ENCODE data around the gene FAM3A.
"Not testable (repeated sequence)": the region's sequence is repeated elsewhere in the genome, so short reads cannot be mapped to it uniquely, and the experiment has no call there.

Gene FAM3A

DNA sequence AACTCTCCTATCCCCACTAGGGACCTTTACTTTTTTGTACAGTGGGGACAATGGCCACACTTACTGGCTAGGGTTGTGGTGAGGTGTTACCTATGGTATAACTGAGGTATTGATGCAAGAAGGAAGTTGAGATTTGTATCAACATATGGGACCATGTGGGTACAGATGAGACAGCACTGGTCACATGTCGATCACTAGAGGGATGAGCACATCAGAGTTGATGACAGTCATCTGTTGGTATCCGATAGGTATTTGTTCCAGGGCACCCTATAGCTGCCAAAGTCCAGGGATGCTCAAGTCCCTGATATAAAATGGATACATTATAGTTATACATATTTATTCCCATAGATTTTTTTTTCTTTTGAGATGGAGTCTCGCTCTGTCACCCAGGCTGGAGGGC is 13.0 kb downstream of the FAM3A start:
- DNase-seq: no peak

DNA sequence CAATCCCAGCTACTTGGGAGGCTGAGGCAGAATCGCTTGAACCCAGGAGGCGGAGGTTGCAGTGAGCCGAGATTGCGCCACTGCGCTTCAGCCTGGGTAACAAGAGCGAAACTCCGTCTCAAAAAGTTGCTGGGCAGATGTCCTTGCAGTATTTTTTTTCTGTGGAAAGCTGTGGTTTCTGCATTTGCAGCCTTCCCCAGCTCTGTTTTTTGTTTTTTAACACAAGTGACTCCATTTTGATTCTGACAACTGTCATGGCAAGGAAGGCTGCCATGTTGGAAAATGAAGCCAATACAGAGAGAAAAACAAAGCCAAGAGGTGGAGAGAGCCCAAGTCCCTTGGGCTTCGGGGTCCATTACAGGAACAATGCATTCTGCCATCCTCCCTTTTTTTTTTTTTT is 13.9 kb downstream of the FAM3A start:
- DNase-seq: no peak

DNA sequence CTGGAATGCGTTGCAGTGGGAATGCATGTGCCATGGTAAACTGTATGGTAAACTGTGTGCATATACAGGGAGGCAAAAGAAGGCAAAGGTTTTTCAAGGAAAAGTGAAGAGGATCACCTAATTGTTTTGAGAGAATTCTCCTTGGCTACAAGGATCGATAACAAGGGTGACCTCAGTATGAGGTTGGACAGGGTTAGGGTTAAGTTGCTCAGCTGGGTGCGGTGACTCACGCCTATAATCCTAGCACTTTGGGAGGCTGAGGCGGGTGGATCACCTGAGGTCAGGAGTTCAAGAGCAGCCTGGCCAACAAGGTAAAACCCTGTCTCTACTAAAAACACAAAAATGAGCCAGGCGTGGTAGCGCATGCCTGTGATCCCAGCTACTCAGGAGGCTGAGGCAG is 14.6 kb downstream of the FAM3A start:
- DNase-seq: not testable (repeated sequence)

DNA sequence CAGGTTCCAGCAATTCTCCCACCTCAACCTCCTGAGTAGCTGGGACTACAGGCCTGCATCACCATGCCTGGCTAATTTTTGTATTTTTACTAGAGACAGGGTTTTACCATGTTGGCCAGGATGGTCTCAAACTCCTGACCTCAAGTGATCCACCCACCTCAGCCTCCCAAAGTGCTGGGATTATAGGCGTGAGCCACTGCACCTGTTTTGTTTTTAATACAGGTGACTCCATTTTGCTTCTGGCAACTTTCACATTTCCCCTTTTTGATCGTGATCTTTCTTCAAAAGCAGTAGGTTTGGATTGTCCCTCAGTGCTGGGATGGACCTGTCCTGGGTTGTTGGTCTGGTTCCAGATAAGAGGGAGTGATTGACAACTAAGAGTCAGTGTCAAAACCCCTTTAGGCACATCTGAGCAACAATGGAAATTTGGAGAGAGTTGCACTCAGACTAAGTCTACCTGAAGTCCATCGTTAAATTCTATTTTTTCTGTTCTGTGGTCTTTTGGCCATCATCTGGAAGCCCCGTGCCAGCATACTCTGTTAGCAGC is 19.4 kb downstream of the FAM3A start:
- DNase-seq: not testable (repeated sequence)

DNA sequence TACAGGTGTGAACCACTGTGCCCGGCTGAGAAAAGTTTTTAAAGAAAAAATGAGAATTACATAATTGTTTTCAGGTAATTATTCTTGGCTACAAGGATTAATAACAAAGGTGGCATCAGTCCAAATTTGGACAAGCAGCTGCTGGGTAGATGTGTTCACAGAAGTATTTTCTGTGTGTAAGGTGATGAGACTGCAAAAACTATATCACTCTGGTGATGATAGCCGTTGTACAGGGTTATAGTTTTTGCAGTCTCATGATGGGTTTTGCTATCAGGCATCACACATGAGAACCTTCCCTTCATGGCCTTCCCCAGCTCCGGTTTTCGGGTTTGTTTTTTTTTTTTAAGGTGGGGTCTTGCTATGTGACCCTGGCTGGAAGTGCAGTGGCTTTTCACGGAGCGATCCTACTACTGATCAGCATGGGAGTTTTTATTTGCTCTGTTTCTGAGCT is 20.5 kb downstream of the FAM3A start:
- no peak for DNase-seq

DNA sequence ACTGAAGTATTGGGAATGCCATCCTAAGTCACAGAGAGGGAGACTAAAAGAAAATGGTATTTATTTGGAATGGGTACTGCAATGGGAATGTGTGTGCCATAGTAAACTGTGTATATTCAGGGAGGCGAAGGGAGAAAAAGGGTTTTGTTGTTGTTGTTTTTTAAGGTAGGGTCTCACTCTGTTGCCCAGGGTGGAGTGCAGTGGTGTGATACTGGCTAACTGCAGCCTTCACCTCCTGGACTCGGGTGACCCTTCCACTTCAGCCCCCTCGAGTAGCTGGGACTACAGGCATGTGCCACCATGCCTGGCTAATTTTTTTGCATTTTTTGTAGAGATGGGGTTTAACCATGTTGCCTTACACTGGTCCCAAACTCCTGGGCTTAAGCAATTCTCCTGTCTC is 21.3 kb downstream of the FAM3A start:
- no peak for DNase-seq

DNA sequence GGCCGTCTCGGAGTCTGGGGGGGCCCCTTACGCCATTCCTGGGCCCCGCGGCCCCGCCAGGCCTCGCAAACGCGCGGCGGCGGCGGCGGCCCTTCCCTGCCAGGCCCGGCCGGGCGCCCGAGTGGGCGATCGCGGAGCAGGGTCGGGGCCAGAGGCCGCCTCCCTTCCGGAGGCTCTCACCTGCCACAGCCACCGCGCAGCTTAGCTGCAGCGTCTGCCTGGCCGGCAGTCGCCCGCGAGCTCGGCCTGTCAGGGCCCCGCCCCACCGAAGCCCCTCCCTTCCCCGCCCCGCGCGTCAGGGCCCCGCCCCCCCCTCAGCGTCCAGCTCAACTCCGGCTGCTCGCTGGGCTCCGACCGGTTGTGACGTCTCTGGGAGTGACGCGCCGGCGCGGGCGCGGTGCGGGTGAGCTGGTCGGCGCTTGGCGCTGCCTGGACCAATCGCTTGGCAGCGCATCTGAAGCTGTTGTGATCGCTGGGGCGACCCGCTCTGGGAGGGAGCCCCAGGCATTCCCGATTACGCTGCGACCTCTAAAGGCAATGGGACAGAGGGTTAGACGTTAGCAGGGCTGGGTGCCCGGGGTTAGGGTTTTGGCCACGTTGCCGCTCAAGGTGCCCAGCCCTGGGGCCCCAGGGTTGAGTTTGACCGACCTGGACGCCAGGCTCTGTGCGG is 25.5 kb downstream of the FAM3A start, which contains the start of gene SLC10A3:
Gene SLC10A3 (minus strand): TSS at position 216 of the 670 bp plus-strand sequence. CDS start 1,689 bp downstream, outside the sequence.
- DNase-seq: peak; percentile 96

DNA sequence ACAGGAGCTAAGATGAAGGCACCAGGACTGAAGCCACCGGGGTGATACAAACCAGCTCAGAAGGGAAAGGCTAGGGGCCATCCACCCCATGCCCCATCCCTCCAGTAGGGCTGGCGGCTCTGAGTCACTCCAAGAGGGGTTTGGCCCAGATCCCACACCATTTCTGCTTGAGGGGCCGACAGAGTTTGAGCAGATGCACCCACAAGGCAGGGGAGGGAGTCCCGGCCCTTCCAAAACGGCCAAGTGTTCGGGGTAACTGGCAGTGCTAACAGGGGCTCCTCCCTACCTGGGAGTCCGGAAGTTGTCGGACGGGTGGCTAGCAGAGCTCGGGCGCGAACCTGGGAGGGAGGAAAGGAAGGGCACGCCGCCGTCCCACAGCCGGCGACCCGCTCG is 26.0 kb downstream of the FAM3A start:
- peak; percentile 14 for DNase-seq

DNA sequence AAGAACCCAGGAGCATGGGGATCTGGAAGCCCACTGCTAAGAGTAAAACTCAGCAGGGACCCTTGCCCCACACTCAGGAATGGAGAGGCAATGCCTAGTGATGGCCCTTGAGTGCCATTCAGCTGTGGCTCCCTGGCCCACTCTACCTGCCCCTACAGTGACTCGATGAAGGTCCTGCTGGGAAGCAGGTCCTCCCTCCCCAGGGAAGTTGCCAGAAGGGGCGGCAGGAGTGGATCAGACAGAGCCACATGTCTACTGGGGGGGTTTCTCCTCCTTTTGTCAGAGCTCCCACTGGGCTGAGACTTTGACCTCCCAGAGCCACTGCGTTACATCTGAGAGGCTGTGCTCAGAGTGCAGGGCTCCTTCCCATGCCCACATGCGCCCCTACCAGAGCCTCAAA is 26.9 kb downstream of the FAM3A start:
- DNase-seq: no peak

DNA sequence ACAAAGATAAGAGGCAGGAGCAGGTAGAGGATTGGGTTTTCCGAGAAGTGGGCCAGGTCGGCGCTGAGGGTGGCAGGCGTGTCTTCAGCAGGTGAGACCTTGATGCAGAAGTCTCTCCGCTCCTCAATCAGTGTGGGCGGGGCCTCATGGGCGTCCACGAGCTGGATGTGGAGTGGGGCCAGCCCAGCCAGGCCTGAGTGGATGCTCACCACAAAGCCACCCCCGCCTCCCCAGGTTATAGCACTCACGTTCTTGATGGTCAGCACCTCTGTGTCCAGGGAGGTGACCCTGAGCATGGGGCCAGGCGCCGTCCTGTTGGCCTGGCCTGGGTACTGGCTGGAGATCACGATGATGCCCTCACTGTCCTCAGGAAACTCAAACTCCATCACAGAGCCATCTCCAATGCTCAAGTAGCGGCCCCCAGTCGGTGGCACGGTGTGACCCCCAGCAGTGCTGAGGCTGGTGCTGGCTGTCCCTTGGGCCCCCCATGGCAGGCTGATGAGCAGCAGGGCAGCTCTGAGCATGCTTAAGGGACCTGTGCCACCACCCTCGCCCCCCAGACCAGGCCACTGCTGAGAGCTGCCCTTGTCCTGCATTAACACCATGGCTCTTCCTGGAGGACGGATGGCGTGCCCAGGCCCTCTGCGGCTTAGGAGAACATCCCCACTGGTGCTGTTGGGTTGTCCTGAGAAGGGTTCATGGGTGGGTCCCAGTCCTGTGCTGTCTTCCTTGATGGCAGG is 27.5 kb downstream of the FAM3A start:
- DNase-seq: no peak

DNA sequence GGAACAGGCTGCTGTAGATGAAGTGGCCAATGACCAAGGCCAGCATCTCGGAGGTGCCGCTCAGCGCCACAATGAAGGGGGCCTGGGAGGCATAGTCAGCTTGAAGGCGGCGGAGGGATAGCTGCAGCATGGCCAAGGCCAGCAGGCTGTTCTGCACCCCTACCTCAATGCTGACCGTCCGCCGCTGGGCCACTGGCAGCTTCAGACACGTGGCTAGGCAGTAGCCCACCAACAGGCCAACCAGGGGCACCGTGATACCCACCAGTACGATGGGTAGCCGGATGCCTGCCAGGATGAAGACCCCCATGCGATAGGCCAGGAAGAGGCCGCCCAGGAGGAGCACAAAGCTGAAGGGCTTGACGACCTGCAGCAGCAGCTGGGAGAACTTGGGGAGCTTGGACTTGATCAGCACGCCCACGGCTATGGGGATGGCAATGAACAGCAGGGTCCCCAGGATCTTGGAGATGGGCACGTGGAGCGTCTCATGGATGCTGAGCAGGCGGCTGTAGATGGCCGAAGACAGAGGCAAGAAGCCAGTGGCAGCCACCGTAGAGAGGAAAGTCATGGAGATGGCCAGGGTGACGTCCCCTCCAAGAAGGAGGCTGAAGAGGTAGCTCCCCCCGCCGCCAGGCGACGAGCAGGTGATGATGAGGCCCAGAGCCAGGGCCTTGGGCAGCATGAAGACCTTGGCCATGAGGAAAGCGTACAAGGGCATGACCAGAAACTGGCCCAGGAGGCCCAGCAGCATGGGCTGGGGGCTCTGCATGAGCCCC is 28.3 kb downstream of the FAM3A start:
- DNase-seq: no peak

DNA sequence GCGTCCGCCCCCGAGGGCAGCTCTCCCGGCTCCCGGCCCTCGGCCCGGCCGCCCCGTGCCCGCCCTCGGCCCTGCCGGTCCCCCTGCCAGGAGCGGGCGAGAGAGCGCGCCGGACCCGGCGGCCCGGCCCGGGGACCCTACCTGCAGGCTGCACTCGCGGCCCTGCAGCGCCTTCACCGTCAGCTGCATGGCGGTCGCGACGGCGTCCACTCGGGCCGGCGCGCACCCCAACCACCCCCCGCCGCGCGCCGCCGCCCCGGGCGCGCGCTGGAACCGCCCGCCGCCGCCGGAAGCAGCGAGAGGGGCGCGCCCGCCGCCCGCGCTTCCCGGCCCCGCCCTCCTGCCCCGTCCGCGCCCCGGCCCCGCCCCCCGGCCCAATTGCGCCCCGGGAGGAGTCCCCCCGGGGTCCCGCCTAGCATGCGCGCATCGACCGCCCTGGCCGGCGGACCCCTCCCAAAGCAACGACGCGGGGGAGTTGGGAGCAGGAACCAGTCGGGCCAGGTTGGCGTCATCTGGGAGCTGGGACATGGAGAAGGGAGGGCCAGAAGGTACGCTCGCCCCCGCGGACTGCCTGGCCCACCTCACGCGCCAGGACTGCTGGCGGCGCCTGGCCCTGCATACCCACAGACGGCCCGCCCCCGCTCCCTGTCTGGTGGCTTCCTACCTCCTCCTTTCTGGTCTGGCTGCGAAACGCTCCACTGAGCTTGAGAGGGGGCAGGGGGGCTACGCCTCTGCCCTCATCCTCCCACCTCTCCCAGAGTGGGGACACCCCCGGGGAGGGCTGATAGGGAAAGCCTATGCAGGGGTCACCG is 29.4 kb downstream of the FAM3A start, which contains the start of gene UBL4A:
Gene UBL4A (minus strand): TSS at position 220 of the 812 bp plus-strand sequence. CDS start 31 bp downstream, at position 189.
- DNase-seq: peak; percentile 57

DNA sequence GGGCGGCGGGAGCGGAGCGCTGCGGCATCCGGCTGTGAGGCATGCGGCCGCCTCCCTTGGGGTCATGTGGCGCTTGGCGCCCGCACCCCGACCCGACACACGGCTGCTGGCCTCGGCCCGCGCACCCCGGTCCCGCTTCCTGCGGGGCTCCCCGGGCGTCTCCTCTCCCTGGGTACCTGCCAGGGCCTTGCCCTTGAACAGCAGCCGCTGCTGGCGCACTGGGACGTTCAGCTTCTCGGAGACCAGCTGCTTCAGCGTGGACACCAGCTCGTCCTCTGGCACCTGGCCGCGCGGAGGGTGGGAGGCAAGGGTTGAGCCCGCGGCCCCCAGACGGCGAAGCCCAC is 30.0 kb downstream of the FAM3A start:
- peak; percentile 20 for DNase-seq

DNA sequence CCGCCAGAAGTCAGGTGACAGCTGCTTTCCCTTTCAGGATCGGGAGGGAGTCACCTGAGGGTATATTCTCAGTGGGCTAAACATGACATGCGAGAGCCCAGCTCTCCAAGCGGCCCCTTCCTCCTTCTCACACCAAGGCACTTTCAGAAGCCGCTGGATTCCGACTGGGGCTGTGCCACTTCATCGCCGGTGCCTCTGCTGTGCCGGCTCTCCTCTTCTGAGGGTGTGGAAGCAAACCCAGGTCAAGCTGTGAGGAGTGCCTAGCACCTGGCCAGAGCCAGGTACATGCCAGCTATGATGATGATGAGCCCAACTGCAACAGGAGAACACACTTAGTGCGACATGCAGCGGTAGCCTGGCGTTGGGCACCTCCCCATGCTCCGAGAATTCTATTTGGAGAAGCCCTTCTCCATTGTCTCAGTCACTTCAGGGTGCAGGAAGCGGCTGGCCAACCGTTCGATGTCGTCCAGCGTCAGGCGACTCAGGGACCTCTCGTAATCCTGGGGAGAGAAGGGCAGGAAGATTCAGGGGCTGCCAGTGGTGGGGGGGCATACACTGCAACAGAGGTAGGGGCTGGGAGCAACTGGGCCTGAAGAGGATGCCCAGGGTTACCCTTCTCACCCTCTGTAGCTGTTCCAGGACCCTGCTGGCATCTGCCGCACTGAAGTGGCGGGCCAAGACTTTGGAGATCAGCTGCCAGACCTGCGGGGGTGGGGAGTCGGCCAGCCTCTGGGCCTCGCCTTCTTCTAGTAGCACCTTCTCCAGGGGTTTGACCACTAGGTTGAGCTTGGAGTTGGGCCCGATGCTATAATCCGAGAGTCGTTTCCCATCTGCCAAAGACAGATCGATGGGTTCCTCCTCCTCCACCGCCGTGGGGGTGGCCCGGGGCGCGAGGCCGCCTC is 30.6 kb downstream of the FAM3A start:
- no peak for DNase-seq

DNA sequence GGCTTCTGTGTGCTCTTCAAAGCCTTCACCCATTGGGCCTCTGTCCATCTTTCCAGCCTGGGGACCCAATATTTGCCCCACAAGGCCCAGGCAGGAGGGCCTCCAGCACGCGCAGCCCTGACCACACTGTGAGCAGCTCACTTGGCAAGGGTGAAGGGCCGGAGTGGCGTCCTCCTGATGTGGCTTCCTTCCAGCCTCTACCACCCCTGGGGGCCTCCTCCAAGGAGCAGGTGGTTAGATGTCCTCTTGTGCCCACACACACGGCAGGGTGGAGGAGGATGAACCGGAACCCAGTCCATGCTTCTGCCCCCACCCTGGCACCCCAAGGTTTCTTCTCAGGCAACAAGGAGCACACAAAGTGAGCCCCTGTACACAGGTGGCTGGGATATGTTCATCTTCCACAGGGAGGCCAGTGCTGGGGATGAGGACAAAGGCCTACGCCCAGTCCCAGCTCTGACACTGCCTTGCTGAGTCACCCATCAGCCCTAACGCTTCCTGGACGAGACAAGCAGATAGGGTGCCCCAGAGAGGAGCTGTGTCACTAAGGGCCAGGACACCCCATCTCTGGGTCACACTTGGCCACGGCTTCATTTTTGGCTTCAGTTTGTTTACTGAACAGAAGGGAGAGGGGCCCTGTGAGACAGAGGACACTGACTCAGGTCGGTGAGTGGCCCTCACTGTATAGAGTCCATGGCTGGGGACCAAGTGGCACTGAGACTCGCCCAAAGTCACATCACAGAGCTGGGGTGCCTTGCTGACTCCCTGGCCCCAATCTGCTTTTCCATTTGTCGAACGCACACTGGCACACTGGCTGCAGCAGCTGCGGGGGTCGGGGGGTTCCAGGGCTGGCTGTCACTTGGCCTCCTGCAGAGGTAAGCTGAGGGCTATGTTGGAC is 31.5 kb downstream of the FAM3A start:
- peak; percentile 38 for DNase-seq

DNA sequence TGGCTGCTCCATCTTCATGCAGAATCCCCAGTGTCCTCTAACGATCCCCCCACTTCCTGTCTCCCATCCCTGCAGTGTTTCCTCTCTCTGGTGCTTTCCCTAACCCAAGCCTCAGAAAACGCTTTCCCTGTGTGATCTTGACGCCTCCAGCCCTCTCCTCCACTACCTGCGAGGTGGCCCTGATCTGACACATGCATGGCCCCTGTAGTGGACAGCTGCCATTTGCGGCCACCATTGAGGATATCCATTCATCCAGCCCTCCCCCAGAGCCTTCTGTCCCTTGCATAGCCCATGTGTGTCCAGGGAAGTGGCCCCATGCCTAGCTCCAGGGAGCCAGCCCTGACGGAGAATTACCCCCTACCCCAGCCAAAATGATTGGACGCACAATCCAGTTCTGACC is 32.7 kb downstream of the FAM3A start:
- DNase-seq: no peak

DNA sequence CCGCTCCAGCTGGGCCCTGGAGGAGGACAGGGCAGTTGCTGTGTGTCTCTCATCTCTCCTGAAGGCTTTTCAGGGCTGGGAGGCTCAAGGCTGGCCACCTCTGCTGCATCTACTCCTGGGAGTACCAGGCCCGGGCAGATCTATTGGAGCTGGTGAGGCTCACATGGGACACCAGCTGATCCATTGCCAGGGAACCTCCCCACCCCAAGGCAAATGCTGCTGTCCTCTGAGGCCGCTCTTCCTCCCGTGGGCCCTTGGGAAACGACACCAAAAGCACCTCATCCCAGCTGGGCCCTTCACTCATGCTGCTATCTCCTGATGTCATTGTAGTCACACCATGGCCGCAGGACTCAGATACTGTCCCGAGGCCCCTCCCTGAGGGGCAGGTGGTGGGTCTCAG is 33.2 kb downstream of the FAM3A start:
- DNase-seq: no peak

DNA sequence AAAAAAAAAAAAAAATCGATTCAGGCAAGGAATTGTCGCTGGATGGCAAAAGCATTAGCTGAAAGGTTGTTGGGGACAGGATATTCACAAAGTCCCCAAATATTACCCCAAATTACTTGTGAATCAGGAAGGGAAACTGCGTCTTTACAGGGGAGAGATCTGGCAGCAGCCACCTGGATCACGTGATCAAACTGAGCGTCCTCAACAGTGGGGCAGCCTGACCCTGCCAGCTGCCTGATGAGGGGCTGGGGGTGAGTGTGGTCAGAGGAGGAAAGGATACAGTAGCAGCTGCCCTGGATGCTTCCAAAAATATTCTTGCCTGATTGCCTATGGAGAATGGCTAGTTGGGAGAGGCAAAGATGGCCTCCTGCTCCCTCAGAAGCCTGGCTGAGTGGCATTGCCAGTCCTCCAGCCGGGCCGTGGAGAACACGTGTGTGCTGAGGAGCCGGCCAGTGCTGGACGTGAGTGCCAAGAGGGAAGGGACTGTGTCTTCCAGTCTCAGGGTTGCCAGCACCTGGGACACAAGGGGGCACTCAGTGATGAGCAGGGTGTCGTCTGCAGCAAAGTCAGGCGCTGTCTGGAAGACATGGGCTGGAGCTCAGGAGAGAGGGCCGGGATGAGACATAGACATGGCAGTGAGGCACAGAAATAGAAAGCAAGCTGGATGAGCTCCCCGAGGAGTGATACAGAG is 34.0 kb downstream of the FAM3A start:
- DNase-seq: no peak

DNA sequence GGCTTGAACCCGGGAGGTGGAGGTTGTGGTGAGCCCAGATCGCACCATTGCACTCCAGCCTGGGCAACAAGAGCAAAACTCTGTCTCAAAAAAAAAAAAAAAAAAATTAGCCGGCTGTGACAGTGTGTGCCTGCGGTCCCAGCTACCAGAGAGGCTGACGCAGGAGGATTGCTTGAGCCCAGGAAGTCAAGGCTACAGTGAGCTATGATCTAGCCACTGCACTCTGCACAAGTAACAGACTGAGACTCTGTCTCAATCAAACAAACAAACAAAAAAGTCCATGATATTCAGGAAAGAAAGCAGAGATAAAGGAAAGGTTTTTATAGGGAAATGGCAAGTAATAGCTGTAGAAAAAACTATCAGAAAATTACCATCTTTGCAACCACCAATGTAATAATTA is 34.8 kb downstream of the FAM3A start:
- DNase-seq: no peak

Data from CD4-positive, alpha-beta T cell treated with Interferon gamma for 1 hour (primary cell).